HepG2 (cell line): ENCODE data around the gene CAPN15. TPM values are rescaled to one million over a fixed set of nuclear protein-coding genes. Genes with fewer than 3 reads are reported as not detected.

Experiments
- MEF2D ChIP-seq: sonication (generic); formaldehyde crosslinking; IDR thresholded peaks from 2 replicates; pipeline ENCODE4 v1.5.1; 2020; ENCODE audit warnings: mild to moderate bottlenecking, missing genetic modification reagents
- MTA3 ChIP-seq: sonication (generic); formaldehyde crosslinking; IDR thresholded peaks from 2 replicates; pipeline ENCODE4 v1.4.0; 2020; ENCODE audit warnings: missing genetic modification reagents
- NFE2 ChIP-seq: sonication (generic); formaldehyde crosslinking; IDR thresholded peaks from 2 replicates; pipeline ENCODE4 v1.4.0; 2020; ENCODE audit warnings: missing genetic modification reagents
- SMARCC2 ChIP-seq: fragments of 450-650 bp; IDR thresholded peaks from 2 replicates; pipeline ENCODE4 v1.6.1; 2017; ENCODE audit warnings: antibody characterized with exemption, mild to moderate bottlenecking
- SRY ChIP-seq: sonication (generic); formaldehyde crosslinking; IDR thresholded peaks from 2 replicates; pipeline ENCODE4 v1.8.0; 2022; ENCODE audit warnings: mild to moderate bottlenecking, missing genetic modification reagents
- SYNCRIP ChIP-seq: fragments of 200-400 bp; formaldehyde crosslinking; IDR thresholded peaks from 2 replicates; pipeline ENCODE4 v1.6.1; 2018; ENCODE audit warnings: mild to moderate bottlenecking, low read depth, low read length; ENCODE audit not compliant: insufficient read depth
- ZMYM4 ChIP-seq: sonication (generic); formaldehyde crosslinking; IDR thresholded peaks from 2 replicates; pipeline ENCODE4 v1.8.1; 2023; ENCODE audit warnings: mild to moderate bottlenecking, missing genetic modification reagents
- ZSCAN9 ChIP-seq: IDR thresholded peaks from 2 replicates; pipeline ENCODE4 v1.6.1; 2016; ENCODE audit warnings: borderline replicate concordance
- polyA plus RNA-seq, 8 experiments: library from polyadenylated mRNA; depleted of rRNA in 3 of 8; stranded (reverse) in 7 of 8; unstranded in 1 of 8; fragments of >200 nt; fragmentation: Illumina TruSeq in 4 of 8; extraction: Trizol in 4 of 8; gene quantifications; 2 replicates each; pipeline versions ENCODE4 v1.2.1 to v1.2.3, GENCODE V29; 2011 to 2016; ENCODE audit warnings: low read depth in 4 of 8, missing spikeins in 1 of 8, mixed read lengths in 1 of 8; ENCODE audit not compliant: insufficient read depth in 1 of 8
- total RNA-seq, 5 experiments: library from RNA; depleted of rRNA; stranded (reverse); fragments of >200 nt; fragmentation: Illumina TruSeq; extraction: Trizol; gene quantifications; 2 replicates each; pipeline ENCODE4 v1.2.3, GENCODE V29; 2016; ENCODE audit warnings: low read depth in 1 of 5
- TF ChIP-seq, protein P1 (sequence below): sonication (generic); formaldehyde crosslinking; IDR thresholded peaks from 2 replicates; pipeline ENCODE4 v1.8.0; 2023; ENCODE audit warnings: mild to moderate bottlenecking, missing genetic modification reagents
- TF ChIP-seq, protein P2 (sequence below): conservative IDR thresholded peaks from 2 replicates; pipeline ENCODE4 v1.6.1; 2018; ENCODE audit warnings: missing genetic modification reagents
- TF ChIP-seq, protein P3 (sequence below): sonication (generic); formaldehyde crosslinking; conservative IDR thresholded peaks from 2 replicates; pipeline ENCODE4 v1.4.0; 2020; ENCODE audit warnings: missing genetic modification reagents
- TF ChIP-seq, protein P4 (sequence below): sonication (generic); formaldehyde crosslinking; IDR thresholded peaks from 2 replicates; pipeline ENCODE4 v1.5.0; 2020; ENCODE audit warnings: mild to moderate bottlenecking, missing genetic modification reagents
- TF ChIP-seq, protein P5 (sequence below): sonication (generic); formaldehyde crosslinking; IDR thresholded peaks from 2 replicates; pipeline ENCODE4 v1.9.0; 2022; ENCODE audit warnings: missing genetic modification reagents, mild to moderate bottlenecking, borderline replicate concordance
- TF ChIP-seq, protein P6 (sequence below): sonication (generic); formaldehyde crosslinking; IDR thresholded peaks from 2 replicates; pipeline ENCODE4 v1.4.0; 2020; ENCODE audit warnings: missing genetic modification reagents

Gene CAPN15
- total and polyA plus RNA-seq, 2 of the 13 experiments (the other 11 are each of a cell fraction or from before 2014, with no cell fraction given), result 14.9 to 24.5 TPM

DNA sequence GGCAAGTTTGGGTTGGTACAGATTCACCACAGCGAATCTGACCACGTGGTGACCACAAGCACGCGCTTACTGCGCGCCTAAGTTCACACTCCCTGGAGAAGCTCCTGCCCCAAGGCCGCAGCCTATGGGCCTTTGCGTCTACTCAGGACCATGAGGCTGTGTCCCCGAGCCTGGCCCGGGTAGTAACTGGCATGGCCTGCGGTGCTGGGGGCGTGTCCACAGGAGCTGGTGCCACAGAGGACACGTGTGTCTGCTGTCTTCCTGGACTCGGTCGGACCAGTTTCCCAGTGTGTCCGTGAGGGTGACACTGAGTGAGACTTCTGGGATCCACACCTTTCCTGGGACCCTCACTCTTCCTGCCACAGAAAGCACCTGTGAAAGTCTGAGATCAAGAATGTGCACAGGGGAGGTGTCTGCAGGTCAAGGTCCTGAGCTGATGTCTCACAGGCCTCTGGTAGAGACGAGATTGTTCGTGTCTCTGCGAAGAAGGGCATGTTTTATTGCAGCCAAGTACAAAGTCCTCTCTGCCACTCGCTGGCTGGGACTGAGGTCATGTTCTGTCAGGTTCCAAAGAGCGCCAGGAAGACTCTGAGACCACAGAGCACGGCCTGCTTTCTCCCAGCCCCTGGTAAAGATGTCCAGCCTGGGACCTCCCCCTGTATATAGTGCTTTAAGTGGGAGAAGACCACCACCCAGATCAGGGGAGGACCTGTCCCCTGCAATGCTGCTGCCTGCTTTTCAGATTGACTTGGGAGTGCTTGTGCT is 25.2 kb upstream of the CAPN15 start (continued):
- TF ChIP-seq, protein P1, sequence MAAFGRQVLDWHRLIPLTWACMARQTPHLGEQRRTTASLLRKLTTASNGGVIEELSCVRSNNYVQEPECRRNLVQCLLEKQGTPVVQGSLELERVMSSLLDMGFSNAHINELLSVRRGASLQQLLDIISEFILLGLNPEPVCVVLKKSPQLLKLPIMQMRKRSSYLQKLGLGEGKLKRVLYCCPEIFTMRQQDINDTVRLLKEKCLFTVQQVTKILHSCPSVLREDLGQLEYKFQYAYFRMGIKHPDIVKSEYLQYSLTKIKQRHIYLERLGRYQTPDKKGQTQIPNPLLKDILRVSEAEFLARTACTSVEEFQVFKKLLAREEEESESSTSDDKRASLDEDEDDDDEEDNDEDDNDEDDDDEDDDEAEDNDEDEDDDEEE (CRISPR knock-in tag), result no peak
- TF ChIP-seq ZSCAN9 (CRISPR knock-in tag) (no peak), SMARCC2 (no peak), MTA3 (CRISPR knock-in tag) (no peak), MEF2D (CRISPR knock-in tag) (no peak; the same call in none of the 2 replicates), NFE2 (CRISPR knock-in tag) (no peak), ZMYM4 (CRISPR knock-in tag) (peak; percentile 50; the same call in 1 of the 2 replicates), SYNCRIP (no peak), SRY (CRISPR knock-in tag) (no peak; the same call in none of the 2 replicates)
- TF ChIP-seq, protein P2, sequence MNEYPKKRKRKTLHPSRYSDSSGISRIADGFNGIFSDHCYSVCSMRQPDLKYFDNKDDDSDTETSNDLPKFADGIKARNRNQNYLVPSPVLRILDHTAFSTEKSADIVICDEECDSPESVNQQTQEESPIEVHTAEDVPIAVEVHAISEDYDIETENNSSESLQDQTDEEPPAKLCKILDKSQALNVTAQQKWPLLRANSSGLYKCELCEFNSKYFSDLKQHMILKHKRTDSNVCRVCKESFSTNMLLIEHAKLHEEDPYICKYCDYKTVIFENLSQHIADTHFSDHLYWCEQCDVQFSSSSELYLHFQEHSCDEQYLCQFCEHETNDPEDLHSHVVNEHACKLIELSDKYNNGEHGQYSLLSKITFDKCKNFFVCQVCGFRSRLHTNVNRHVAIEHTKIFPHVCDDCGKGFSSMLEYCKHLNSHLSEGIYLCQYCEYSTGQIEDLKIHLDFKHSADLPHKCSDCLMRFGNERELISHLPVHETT (CRISPR knock-in tag), result no peak
- TF ChIP-seq, protein P3, sequence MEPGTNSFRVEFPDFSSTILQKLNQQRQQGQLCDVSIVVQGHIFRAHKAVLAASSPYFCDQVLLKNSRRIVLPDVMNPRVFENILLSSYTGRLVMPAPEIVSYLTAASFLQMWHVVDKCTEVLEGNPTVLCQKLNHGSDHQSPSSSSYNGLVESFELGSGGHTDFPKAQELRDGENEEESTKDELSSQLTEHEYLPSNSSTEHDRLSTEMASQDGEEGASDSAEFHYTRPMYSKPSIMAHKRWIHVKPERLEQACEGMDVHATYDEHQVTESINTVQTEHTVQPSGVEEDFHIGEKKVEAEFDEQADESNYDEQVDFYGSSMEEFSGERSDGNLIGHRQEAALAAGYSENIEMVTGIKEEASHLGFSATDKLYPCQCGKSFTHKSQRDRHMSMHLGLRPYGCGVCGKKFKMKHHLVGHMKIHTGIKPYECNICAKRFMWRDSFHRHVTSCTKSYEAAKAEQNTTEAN (CRISPR knock-in tag), result 0 out of 2 replicates have a peak, but pooled peaks have one; percentile 56
- TF ChIP-seq, protein P4, sequence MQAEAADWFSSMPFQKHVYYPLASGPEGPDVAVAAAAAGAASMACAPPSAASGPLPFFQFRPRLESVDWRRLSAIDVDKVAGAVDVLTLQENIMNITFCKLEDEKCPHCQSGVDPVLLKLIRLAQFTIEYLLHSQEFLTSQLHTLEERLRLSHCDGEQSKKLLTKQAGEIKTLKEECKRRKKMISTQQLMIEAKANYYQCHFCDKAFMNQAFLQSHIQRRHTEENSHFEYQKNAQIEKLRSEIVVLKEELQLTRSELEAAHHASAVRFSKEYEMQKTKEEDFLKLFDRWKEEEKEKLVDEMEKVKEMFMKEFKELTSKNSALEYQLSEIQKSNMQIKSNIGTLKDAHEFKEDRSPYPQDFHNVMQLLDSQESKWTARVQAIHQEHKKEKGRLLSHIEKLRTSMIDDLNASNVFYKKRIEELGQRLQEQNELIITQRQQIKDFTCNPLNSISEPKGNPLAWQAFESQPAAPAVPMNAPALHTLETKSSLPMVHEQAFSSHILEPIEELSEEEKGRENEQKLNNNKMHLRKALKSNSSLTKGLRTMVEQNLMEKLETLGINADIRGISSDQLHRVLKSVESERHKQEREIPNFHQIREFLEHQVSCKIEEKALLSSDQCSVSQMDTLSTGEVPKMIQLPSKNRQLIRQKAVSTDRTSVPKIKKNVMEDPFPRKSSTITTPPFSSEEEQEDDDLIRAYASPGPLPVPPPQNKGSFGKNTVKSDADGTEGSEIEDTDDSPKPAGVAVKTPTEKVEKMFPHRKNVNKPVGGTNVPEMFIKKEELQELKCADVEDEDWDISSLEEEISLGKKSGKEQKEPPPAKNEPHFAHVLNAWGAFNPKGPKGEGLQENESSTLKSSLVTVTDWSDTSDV (CRISPR knock-in tag), result no peak
- TF ChIP-seq, protein P5, sequence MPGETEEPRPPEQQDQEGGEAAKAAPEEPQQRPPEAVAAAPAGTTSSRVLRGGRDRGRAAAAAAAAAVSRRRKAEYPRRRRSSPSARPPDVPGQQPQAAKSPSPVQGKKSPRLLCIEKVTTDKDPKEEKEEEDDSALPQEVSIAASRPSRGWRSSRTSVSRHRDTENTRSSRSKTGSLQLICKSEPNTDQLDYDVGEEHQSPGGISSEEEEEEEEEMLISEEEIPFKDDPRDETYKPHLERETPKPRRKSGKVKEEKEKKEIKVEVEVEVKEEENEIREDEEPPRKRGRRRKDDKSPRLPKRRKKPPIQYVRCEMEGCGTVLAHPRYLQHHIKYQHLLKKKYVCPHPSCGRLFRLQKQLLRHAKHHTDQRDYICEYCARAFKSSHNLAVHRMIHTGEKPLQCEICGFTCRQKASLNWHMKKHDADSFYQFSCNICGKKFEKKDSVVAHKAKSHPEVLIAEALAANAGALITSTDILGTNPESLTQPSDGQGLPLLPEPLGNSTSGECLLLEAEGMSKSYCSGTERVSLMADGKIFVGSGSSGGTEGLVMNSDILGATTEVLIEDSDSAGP, result peak; percentile 63; the same call in 1 of the 2 replicates
- TF ChIP-seq, protein P6, sequence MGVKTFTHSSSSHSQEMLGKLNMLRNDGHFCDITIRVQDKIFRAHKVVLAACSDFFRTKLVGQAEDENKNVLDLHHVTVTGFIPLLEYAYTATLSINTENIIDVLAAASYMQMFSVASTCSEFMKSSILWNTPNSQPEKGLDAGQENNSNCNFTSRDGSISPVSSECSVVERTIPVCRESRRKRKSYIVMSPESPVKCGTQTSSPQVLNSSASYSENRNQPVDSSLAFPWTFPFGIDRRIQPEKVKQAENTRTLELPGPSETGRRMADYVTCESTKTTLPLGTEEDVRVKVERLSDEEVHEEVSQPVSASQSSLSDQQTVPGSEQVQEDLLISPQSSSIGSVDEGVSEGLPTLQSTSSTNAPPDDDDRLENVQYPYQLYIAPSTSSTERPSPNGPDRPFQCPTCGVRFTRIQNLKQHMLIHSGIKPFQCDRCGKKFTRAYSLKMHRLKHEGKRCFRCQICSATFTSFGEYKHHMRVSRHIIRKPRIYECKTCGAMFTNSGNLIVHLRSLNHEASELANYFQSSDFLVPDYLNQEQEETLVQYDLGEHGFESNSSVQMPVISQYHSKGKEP (CRISPR knock-in tag), result no peak
